ENCODE results near the gene VARS1. TPM values are rescaled to one million over a fixed set of nuclear protein-coding genes. Genes with fewer than 3 reads are reported as not detected.
"Not testable (repeated sequence)": the region's sequence is repeated elsewhere in the genome, so short reads cannot be mapped to it uniquely, and the experiment has no call there.

VARS1 gene
- total RNA-seq, 2 experiments from 2014 or later = 84.1 to 88.4 TPM

- no peak for DNase-seq
These were observed 10.5 kb upstream of the VARS1 start for GRCh38 chr6:31805939-31806469.

DNA sequence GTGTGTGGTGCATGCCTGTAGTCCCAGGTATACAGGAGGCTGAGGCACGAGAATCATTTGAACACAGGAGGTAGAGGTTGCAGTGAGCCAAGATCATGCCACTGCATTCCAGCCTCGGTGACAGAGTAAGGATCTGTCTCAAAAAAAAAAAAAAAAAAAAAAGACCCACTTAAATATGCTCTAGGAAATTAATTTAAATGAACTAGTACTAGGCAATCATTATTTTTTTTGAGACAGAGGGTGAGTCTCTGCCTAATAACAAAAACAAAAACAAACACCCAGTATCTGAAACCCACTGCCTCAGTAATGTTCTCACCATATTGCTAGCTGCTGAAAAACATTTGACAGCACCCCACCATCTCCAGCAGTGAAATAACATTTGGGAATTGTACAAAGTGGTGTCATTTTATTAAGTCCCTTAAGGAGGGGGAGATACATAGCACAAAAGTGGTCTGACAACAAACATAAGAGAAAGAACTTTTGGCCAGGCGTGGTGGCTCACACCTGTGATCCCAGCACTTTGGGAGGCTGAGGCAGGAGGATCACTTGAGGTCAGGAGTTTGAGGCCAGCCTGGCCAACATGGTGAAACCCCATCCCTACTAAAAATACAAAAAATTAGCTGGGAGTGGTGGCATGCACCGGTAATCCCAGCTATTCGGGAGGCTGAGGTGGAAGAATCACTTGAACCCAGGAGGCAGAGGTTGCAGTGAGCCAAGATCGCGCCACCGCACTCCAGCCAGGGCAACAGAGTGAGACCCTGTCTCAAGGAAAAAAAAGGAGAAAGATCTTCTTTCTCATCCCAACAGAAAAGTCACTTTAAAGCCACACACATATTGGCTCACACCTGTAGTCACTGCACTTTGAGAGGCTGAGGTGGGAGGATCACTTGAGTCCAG is 5.7 kb upstream of the VARS1 start:
- not testable (repeated sequence) for DNase-seq, H3K4me3 Mint-ChIP-seq, H3K9me3 Mint-ChIP-seq, H3K27me3 Mint-ChIP-seq
- Mint-ChIP-seq H3K36me3 (ENCODE audit: low read depth) (peaks cover 35% of the 10 kb centered on the region), H3K27ac (peak overlapping the region; percentile 53), H3K4me1 (peaks cover 54% of the 10 kb centered on the region)
- CTCF ChIA-PET = interaction anchor here (1.0 kb wide), 1 partner anchor 31 kb away, joined by 3 read pairs; no protein-coding TSS in a partner anchor
- POLR2A ChIA-PET = interaction anchor here (0.7 to 7.4 kb wide), 3 partner anchors 10 to 63 kb away, joined by 3 to 104 read pairs (median 24); partner anchors contain the start of genes CLIC1, HSPA1A, HSPA1L and MSH5

More at GRCh38 chr6:31805939-31806469, 10.5 kb upstream of the VARS1 start:
- H3K27me3 Mint-ChIP-seq = no peaks in the 10 kb centered on the region
- H3K4me3 Mint-ChIP-seq = peak overlapping the region; percentile 91
- peak overlapping the region; percentile 91 for H3K27ac Mint-ChIP-seq
- peaks cover 39% of the 10 kb centered on the region for H3K36me3 Mint-ChIP-seq (ENCODE audit: low read depth)
- ChIA-PET CTCF (interaction anchor here (0.6 to 3.6 kb wide), 13 partner anchors 8 to 121 kb away, joined by 3 to 23 read pairs (median 10); partner anchors contain the start of genes DDAH2, HSPA1A, HSPA1B and HSPA1L), POLR2A (interaction anchor here (0.7 to 4.0 kb wide), 24 partner anchors 9 to 1168 kb away, joined by 3 to 57 read pairs (median 8); partner anchors contain the start of genes ABHD16A, BAG6, C6orf47 and CLIC1)
- H3K9me3 Mint-ChIP-seq = no peaks in the 10 kb centered on the region
- peaks cover 40% of the 10 kb centered on the region for H3K4me1 Mint-ChIP-seq

GRCh38 chr6:31799781-31800180 is 4.2 kb upstream of the VARS1 start:
- ChIA-PET POLR2A (interaction anchor here (1.3 to 7.4 kb wide), 5 partner anchors 14 to 61 kb away, joined by 3 to 104 read pairs (median 10); partner anchors contain the start of genes CLIC1, HSPA1A, HSPA1L and MSH5), CTCF (interaction anchor here (1.6 to 2.1 kb wide), 2 partner anchors 9 to 18 kb away, joined by 6 to 7 read pairs; no protein-coding TSS in a partner anchor)
- no peak overlapping the region for H3K27ac Mint-ChIP-seq
- H3K4me3 Mint-ChIP-seq = no peak overlapping the region
- no peaks in the 10 kb centered on the region for H3K9me3 Mint-ChIP-seq
- H3K27me3 Mint-ChIP-seq = no peaks in the 10 kb centered on the region
- no peak for DNase-seq
- H3K36me3 Mint-ChIP-seq (ENCODE audit: low read depth) = peaks cover 32% of the 10 kb centered on the region
- peaks cover 45% of the 10 kb centered on the region for H3K4me1 Mint-ChIP-seq

- ChIA-PET CTCF (interaction anchor here (0.8 to 4.1 kb wide), 6 partner anchors 8 to 58 kb away, joined by 3 to 25 read pairs (median 6); partner anchors contain the start of genes HSPA1A, HSPA1L and LSM2), POLR2A (interaction anchor here (0.6 to 7.4 kb wide), 8 partner anchors 9 to 216 kb away, joined by 3 to 104 read pairs (median 8); partner anchors contain the start of genes CLIC1, HSPA1A, HSPA1L and LSM2)
- peak; percentile 69 for DNase-seq
- H3K36me3 Mint-ChIP-seq (ENCODE audit: low read depth) = peaks cover 34% of the 10 kb centered on the region
- H3K9me3 Mint-ChIP-seq = no peaks in the 10 kb centered on the region
- peak overlapping the region; percentile 44 for H3K4me3 Mint-ChIP-seq
- H3K27me3 Mint-ChIP-seq = no peaks in the 10 kb centered on the region
- H3K4me1 Mint-ChIP-seq = peaks cover 48% of the 10 kb centered on the region
- H3K27ac Mint-ChIP-seq = peak overlapping the region; percentile 90
These were observed 2.0 kb upstream of the VARS1 start for GRCh38 chr6:31797588-31797987.

DNA sequence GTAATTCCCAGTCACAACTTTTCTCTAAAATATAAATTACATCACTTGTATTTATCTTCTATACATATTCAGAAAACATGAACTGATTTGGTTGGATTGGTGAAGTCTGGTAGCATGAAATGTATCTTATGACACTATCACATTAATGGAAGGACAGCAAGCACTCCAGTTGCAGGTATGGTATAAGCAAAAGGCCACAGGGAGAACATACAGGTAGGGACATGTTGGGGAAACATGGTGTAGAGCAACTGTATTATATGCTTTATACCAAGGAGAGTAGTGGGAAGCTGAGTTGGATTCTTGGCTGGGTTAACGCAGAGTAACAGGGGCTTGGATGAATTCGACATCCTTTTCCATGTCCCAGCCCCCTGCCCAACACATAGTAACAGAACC is 1.4 kb upstream of the VARS1 start:
- ChIA-PET CTCF (interaction anchor here (1.4 to 4.1 kb wide), 8 partner anchors 9 to 58 kb away, joined by 3 to 25 read pairs (median 10); partner anchors contain the start of genes LSM2 and MSH5), POLR2A (interaction anchor here (0.6 to 7.4 kb wide), 9 partner anchors 10 to 256 kb away, joined by 3 to 104 read pairs (median 7); partner anchors contain the start of genes CLIC1, DDX39B, HSPA1A and HSPA1L)
- peak overlapping the region; percentile 90 for H3K27ac Mint-ChIP-seq
- peaks cover 53% of the 10 kb centered on the region for H3K4me1 Mint-ChIP-seq
- H3K36me3 Mint-ChIP-seq (ENCODE audit: low read depth) = peaks cover 37% of the 10 kb centered on the region
- H3K4me3 Mint-ChIP-seq = no peak overlapping the region
- no peak for DNase-seq
- no peaks in the 10 kb centered on the region for H3K9me3 Mint-ChIP-seq
- H3K27me3 Mint-ChIP-seq = no peaks in the 10 kb centered on the region

DNA sequence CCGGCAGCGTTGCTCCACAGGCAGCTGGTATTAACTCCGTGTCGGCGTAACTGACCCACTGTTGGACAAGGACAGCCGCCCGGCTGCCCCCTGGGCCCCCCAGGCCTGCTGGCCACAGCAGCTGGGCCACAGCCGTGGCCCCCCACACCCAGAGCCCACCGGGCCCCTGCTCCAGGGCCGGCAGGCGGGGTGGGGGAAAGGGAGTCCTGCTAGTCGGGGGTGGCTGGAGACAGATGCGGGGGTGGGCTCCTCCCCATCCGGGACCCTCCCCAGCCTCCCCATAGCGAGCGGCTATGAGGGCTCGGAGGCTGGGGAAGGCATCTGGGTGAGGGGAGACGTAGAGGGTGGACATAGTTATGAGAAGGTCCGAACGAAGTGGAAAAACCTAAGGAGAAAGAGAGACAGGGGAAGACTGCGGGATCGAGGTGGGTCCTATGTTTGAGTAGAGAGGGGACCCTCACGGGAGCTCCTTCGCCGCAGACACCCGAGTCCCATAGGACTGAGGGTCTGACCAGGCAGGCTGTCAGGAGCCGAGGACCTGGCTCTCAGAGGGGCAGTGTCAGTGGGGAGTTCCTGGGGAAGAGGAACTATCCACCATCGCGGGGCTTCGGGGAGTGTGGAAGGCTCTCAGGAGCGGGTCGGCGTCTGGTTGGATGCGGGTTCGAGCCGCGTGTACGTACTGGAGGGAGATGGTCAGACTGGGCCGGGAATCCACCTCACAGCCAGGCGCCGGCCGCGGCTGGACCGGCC is 511 bp downstream of the VARS1 start:
- H3K9me3 Mint-ChIP-seq = no peaks in the 10 kb centered on the region
- H3K27ac Mint-ChIP-seq = peak overlapping the region; percentile 97
- no peak for DNase-seq
- CTCF ChIA-PET = interaction anchor here (0.9 to 4.1 kb wide), 10 partner anchors 8 to 128 kb away, joined by 3 to 25 read pairs (median 8); partner anchors contain the start of genes HSPA1A, HSPA1L, LSM2 and MSH5
- peaks cover 41% of the 10 kb centered on the region for H3K36me3 Mint-ChIP-seq (ENCODE audit: low read depth)
- peak overlapping the region; percentile 89 for H3K4me3 Mint-ChIP-seq
- H3K4me1 Mint-ChIP-seq = peaks cover 61% of the 10 kb centered on the region
- no peaks in the 10 kb centered on the region for H3K27me3 Mint-ChIP-seq
- POLR2A ChIA-PET = interaction anchor here (0.6 to 7.4 kb wide), 26 partner anchors 10 to 219 kb away, joined by 3 to 104 read pairs (median 6); partner anchors contain the start of genes BAG6, CLIC1, DDAH2 and DXO

- no peaks in the 10 kb centered on the region for H3K27me3 Mint-ChIP-seq
- H3K4me3 Mint-ChIP-seq = peak overlapping the region; percentile 89
- POLR2A ChIA-PET = interaction anchor here (0.7 to 7.4 kb wide), 15 partner anchors 9 to 142 kb away, joined by 3 to 104 read pairs (median 9); partner anchors contain the start of genes BAG6, CLIC1, DDAH2 and GPANK1
- DNase-seq = no peak
- CTCF ChIA-PET = interaction anchor here (2.0 to 4.1 kb wide), 4 partner anchors 7 to 55 kb away, joined by 7 to 25 read pairs (median 14); partner anchors contain the start of genes HSPA1A, HSPA1L and MSH5
- H3K4me1 Mint-ChIP-seq = peaks cover 64% of the 10 kb centered on the region
- peaks cover 45% of the 10 kb centered on the region for H3K36me3 Mint-ChIP-seq (ENCODE audit: low read depth)
- no peaks in the 10 kb centered on the region for H3K9me3 Mint-ChIP-seq
- H3K27ac Mint-ChIP-seq = peak overlapping the region; percentile 73
These were observed 1.2 kb downstream of the VARS1 start for GRCh38 chr6:31794294-31794865.

DNA sequence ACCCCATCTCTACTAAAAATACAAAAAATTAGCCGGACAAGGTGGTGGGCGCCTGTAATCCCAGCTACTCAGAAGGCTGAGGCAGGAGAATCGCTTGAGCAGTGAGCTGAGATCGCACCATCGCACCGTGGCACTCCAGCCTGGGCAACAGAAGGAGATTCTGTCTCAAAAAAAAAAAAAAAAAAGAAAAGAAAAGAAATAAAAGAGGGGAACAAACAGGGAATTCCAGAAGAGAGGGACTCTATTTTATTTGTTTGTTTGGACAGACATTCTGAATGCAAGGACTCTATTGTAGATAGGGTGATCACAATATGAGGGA is 1.7 kb downstream of the VARS1 start:
- H3K27ac Mint-ChIP-seq = peak overlapping the region; percentile 73
- not testable (repeated sequence) for DNase-seq, H3K27me3 Mint-ChIP-seq, H3K9me3 Mint-ChIP-seq
- POLR2A ChIA-PET = interaction anchor here (1.5 to 7.4 kb wide), 3 partner anchors 12 to 55 kb away, joined by 10 to 104 read pairs (median 35); partner anchors contain the start of genes CLIC1, HSPA1A, HSPA1L and LSM2
- H3K36me3 Mint-ChIP-seq (ENCODE audit: low read depth) = peaks cover 50% of the 10 kb centered on the region
- CTCF ChIA-PET = interaction anchor here (0.7 kb wide), 2 partner anchors 12 to 58 kb away, joined by 3 read pairs; no protein-coding TSS in a partner anchor
- H3K4me1 Mint-ChIP-seq = peaks cover 66% of the 10 kb centered on the region
- peak overlapping the region; percentile 89 for H3K4me3 Mint-ChIP-seq

DNA sequence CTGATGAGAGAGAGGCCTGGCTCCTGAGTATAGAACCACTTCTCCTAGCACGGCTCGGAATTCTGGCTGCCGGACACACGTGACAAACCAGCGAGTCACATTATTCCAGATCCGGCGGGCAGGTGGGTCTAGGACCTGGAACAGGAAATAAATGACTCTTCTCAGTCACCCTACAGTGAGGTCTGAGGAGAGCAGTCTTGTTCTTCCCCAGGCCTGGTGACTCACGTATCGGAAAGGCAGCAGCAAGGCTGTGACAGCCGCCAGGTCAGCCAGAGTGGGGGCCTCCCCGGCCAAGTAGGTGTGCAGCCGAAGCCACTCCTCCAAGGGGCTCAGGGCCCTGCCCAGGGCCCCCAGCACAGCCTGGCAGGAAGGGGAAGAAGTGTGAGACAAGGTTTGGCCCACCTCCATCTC is 2.8 kb downstream of the VARS1 start:
- ChIA-PET CTCF (interaction anchor here (4.4 kb wide), 1 partner anchor 23 kb away, joined by 17 read pairs; no protein-coding TSS in a partner anchor), POLR2A (interaction anchor here (2.2 kb wide), 1 partner anchor 14 kb away, joined by 8 read pairs; the partner anchor contains the start of gene LSM2)
- H3K4me1 Mint-ChIP-seq = peaks cover 58% of the 10 kb centered on the region
- no peak for DNase-seq
- H3K27me3 Mint-ChIP-seq = no peaks in the 10 kb centered on the region
- no peak overlapping the region for H3K4me3 Mint-ChIP-seq
- peak overlapping the region; percentile 68 for H3K27ac Mint-ChIP-seq
- H3K36me3 Mint-ChIP-seq (ENCODE audit: low read depth) = peaks cover 45% of the 10 kb centered on the region
- no peaks in the 10 kb centered on the region for H3K9me3 Mint-ChIP-seq

DNA sequence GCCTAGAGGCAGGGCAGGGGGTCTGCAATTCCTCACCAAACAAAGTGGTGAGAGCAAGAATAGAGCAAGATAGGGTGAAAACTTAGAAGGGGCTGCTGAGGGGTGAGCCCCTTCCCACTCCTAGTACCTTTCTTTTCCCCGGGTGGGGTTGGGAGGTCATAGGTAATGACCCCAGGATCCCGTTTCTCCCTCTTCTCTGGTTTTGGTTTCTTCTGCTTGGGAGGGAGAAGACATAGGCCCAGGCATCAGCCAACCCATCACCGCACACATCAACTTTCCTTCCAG is 3.5 kb downstream of the VARS1 start:
- ChIA-PET POLR2A (interaction anchor here (1.2 to 2.2 kb wide), 2 partner anchors 9 to 14 kb away, joined by 3 to 8 read pairs; partner anchors contain the start of gene LSM2), CTCF (interaction anchor here (0.7 to 4.4 kb wide), 6 partner anchors 7 to 62 kb away, joined by 3 to 23 read pairs (median 10); partner anchors contain the start of genes DDAH2, LSM2 and MSH5)
- Mint-ChIP-seq H3K36me3 (ENCODE audit: low read depth) (peaks cover 42% of the 10 kb centered on the region), H3K27ac (peak overlapping the region; percentile 68), H3K9me3 (no peaks in the 10 kb centered on the region), H3K4me1 (peaks cover 51% of the 10 kb centered on the region), H3K27me3 (no peaks in the 10 kb centered on the region), H3K4me3 (no peak overlapping the region)
- DNase-seq = no peak
